HTR-8/SVneo (cell line): ENCODE measurements around the gene SLC51B.
"Not testable (repeated sequence)": the region's sequence is repeated elsewhere in the genome, so short reads cannot be mapped to it uniquely, and the experiment has no call there.

Experiments used
- DNase-seq: peaks from one replicate; pipeline ENCODE4 v3.0.0; 2011; ENCODE audit warnings: low spot score, mixed read lengths; ENCODE audit not compliant: insufficient read length
- FAIRE-seq: peaks from 2 replicates; lab custom pipeline; 2011; peaks lifted over from hg19 to GRCh38; lab: Jason Lieb, UNC

SLC51B gene

GRCh38 chr15:65095011-65095746 is 50.0 kb downstream of the SLC51B start:
- DNase-seq: no peak
- FAIRE-seq: no peak

- DNase-seq (no peak), FAIRE-seq (no peak)
Observed at GRCh38 chr15:65095747-65096104, 50.5 kb downstream of the SLC51B start.

- no peak for DNase-seq
- FAIRE-seq: no peak
Observed at GRCh38 chr15:65096481-65097385, 51.5 kb downstream of the SLC51B start.

GRCh38 chr15:65097651-65098263 is 52.6 kb downstream of the SLC51B start:
- DNase-seq (no peak), FAIRE-seq (no peak)

- DNase-seq (no peak), FAIRE-seq (no peak)
Observed at GRCh38 chr15:65099336-65099735, 54.1 kb downstream of the SLC51B start.

GRCh38 chr15:65099801-65100200 is 54.6 kb downstream of the SLC51B start:
- FAIRE-seq: not testable (repeated sequence)

GRCh38 chr15:65100442-65100841 is 55.3 kb downstream of the SLC51B start:
- FAIRE-seq (no peak), DNase-seq (no peak)

More at GRCh38 chr15:65099801-65100200, 54.6 kb downstream of the SLC51B start:
- DNase-seq: not testable (repeated sequence)

- FAIRE-seq: no peak
- peak; percentile 48 for DNase-seq
Observed at GRCh38 chr15:65101411-65101890, 56.3 kb downstream of the SLC51B start.

GRCh38 chr15:65101891-65102708 is 56.9 kb downstream of the SLC51B start:
- DNase-seq (no peak), FAIRE-seq (no peak)

- FAIRE-seq: no peak
- DNase-seq: no peak
Observed at GRCh38 chr15:65102912-65103311, 57.7 kb downstream of the SLC51B start.
